Measurements from ENCODE around the gene CDK2.

DNA sequence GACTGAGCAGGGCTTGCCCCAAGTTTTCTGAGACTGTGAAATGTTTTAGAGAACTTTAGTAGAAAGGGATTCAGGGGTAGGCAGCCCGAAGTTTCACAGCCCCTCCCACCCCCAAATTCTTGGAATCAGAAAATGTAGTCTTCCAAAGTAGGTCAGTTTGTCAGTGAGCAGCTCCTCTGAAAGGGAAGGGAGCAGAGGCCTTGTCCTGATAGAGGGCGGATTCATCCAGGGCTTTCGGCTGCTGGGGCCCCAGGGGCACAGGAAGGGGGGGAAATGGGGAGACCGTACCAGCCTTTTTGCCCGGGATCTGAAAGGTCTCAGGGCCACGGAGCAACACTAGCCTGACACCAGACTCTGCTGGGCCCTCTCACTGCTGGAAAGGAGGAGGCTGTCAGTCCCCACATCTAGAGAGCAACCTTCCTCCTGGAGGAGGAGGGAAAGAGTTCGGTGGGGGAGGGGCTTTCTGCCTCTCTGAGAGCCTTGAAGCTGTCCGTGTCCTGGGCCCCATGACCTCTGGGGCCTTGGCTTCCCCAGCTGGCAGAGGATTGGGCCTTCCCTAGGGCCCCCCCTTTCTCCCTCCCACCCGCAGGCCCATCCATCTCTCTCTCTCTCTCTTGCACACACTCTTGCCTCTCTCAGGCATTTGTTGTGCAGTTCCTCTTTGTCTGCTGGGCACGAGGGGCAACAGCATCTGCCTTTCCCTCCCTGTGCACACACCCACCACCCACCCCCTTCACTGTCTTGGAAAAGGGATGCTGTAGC, 54.0 kb downstream of the CDK2 start, which contains the start of gene IKZF4:
- no peak for TF ChIP-seq CTCF (IDR thresholded peaks at IDR 0.05; ENCODE audit: poor library complexity)
- TF ChIP-seq EZH2 (IDR thresholded peaks at IDR 0.05; ENCODE audit: borderline replicate concordance), result no peak
- TF ChIP-seq EZH2phosphoT487 (IDR thresholded peaks at IDR 0.05; ENCODE audit: low read depth, severe bottlenecking, unreplicated experiment), result no peak
